Measurements from ENCODE around the gene FLT3LG. TPM values are rescaled to one million over a fixed set of nuclear protein-coding genes. Genes with fewer than 3 reads are reported as not detected.
A peak's percentile ranks its signal among the peaks of the same experiment; 100 is the strongest.

The FLT3LG gene
- total and polyA plus RNA-seq, 2 donors from 2014 or later: 7.4 to 12.5 TPM

- TF ChIP-seq, protein P1, sequence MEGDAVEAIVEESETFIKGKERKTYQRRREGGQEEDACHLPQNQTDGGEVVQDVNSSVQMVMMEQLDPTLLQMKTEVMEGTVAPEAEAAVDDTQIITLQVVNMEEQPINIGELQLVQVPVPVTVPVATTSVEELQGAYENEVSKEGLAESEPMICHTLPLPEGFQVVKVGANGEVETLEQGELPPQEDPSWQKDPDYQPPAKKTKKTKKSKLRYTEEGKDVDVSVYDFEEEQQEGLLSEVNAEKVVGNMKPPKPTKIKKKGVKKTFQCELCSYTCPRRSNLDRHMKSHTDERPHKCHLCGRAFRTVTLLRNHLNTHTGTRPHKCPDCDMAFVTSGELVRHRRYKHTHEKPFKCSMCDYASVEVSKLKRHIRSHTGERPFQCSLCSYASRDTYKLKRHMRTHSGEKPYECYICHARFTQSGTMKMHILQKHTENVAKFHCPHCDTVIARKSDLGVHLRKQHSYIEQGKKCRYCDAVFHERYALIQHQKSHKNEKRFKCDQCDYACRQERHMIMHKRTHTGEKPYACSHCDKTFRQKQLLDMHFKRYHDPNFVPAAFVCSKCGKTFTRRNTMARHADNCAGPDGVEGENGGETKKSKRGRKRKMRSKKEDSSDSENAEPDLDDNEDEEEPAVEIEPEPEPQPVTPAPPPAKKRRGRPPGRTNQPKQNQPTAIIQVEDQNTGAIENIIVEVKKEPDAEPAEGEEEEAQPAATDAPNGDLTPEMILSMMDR (IDR thresholded peaks at IDR 0.05; ENCODE audit: borderline replicate concordance, extremely low read depth, insufficient read depth): peak; percentile 72
- intact Hi-C loops (cut with DNase I): no loop called here
- H3K27ac ChIP-seq (ENCODE audit: low read depth in 2 of 2, low read length in 2 of 2): no peak overlapping the region
- DNase-seq (peak in 4 of 5 donors; percentile 73 to 89 (median 78)), FAIRE-seq (no peak)
- H3K36me3 ChIP-seq (ENCODE audit: control insufficient read depth in 2 of 3, insufficient read depth in 3 of 3, low read length in 3 of 3): peaks cover 9 to 20% (median 11%) of the 10 kb centered on the region in 3 donors
- H3K9ac ChIP-seq (ENCODE audit: low read length in 3 of 3): no peak overlapping the region
- no peak overlapping the region for H3K4me3 ChIP-seq (ENCODE audit: low read length in 3 of 3)
- no peaks in the 10 kb centered on the region for H3K27me3 ChIP-seq (ENCODE audit: control insufficient read depth, insufficient read depth, low read length)
- H3K9me3 ChIP-seq (ENCODE audit: control insufficient read depth in 2 of 3, insufficient read depth in 1 of 3, low read length in 3 of 3): no peaks in the 10 kb centered on the region
- H3K4me1 ChIP-seq (ENCODE audit: control insufficient read depth in 2 of 3, insufficient read depth in 2 of 3, low read depth in 1 of 3, low read length in 3 of 3): peaks cover 4 to 12% (median 5%) of the 10 kb centered on the region in 3 donors
Measured at GRCh38 chr19:49502866-49503581, 29.0 kb downstream of the FLT3LG start.

DNA sequence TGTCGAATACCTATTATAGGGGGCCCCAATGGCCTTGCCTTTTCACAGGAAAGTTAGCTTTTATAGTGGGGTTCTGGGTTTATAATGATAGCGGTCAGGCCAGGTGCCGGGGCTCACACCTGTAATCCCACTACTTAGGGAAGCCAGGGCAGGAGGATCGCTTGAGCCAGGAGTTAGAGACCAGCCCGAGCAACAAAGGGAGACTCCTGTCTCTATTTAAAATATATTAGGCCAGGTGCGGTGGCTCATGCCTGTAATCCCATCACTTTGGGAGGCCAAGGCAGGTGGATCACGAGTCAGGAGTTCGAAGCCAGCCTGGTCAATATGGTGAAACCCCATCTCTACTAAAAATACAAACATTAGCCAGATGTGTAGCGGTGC is 29.6 kb downstream of the FLT3LG start:
- FAIRE-seq (no peak), DNase-seq (no peak)
- Histone ChIP-seq H3K4me3 (ENCODE audit: low read length in 3 of 3) (no peak overlapping the region), H3K27me3 (ENCODE audit: control insufficient read depth, insufficient read depth, low read length) (no peaks in the 10 kb centered on the region), H3K9ac (ENCODE audit: low read length in 3 of 3) (no peak overlapping the region), H3K9me3 (ENCODE audit: control insufficient read depth in 2 of 3, insufficient read depth in 1 of 3, low read length in 3 of 3) (no peaks in the 10 kb centered on the region), H3K36me3 (ENCODE audit: control insufficient read depth in 2 of 3, insufficient read depth in 3 of 3, low read length in 3 of 3) (peaks cover 4 to 14% (median 6%) of the 10 kb centered on the region in 3 donors), H3K4me1 (ENCODE audit: control insufficient read depth in 2 of 3, insufficient read depth in 2 of 3, low read depth in 1 of 3, low read length in 3 of 3) (peaks cover 0 to 10% (median 5%) of the 10 kb centered on the region in 3 donors), H3K27ac (ENCODE audit: low read depth in 2 of 2, low read length in 2 of 2) (no peak overlapping the region)
- TF ChIP-seq, protein P1 (IDR thresholded peaks at IDR 0.05; ENCODE audit: borderline replicate concordance, extremely low read depth, insufficient read depth): no peak
- intact Hi-C loops (cut with DNase I): no loop called here

DNA sequence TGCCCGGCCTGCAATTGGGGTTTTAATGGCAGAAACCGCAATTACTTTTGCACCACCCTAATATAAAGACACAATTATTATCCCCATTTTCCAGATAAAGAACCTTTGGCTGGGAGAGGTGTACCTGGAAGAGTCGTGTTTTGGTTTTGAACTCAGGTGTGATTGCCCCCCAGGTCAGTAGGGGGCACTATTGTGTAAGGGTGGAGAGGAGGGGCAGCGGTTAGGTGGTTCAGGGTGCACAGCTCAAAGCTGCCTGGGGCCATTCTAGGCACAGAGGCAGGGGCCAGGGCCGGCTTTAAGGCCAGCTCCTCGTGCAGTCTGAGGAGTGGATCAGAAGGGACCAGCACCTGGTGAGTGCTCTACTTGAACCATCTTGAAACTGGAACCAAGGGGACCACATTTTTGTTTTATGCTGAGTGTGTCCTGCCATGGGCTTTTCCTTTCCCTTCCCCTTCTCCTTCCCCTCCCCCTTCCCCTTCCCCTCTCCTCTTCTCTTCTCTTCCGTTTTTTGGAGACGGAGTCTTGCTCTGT is 32.6 kb downstream of the FLT3LG start:
- H3K36me3 ChIP-seq (ENCODE audit: control insufficient read depth in 2 of 3, insufficient read depth in 3 of 3, low read length in 3 of 3): no peaks in the 10 kb centered on the region
- H3K4me1 ChIP-seq (ENCODE audit: control insufficient read depth in 2 of 3, insufficient read depth in 2 of 3, low read depth in 1 of 3, low read length in 3 of 3): no peaks in the 10 kb centered on the region
- H3K27ac ChIP-seq (ENCODE audit: low read depth in 2 of 2, low read length in 2 of 2): no peak overlapping the region
- DNase-seq (peak in 2 of 5 donors; percentile 65 to 73), FAIRE-seq (no peak)
- no peaks in the 10 kb centered on the region for H3K27me3 ChIP-seq (ENCODE audit: control insufficient read depth, insufficient read depth, low read length)
- no peak overlapping the region for H3K4me3 ChIP-seq (ENCODE audit: low read length in 3 of 3)
- H3K9ac ChIP-seq (ENCODE audit: low read length in 3 of 3): no peak overlapping the region
- TF ChIP-seq, protein P1 (IDR thresholded peaks at IDR 0.05; ENCODE audit: borderline replicate concordance, extremely low read depth, insufficient read depth): peak; percentile 79
- intact Hi-C loops (cut with DNase I): no loop called here
- no peaks in the 10 kb centered on the region for H3K9me3 ChIP-seq (ENCODE audit: control insufficient read depth in 2 of 3, insufficient read depth in 1 of 3, low read length in 3 of 3)

Data from kidney (tissue), 14 donors.